Right lobe of liver (tissue), 4 donors: ENCODE data around the gene DPP6.

Experiments used
- POLR2A ChIP-seq: fragments of 450-650 bp; IDR thresholded peaks from one replicate; pipeline ENCODE4 v1.6.1; 2017; ENCODE audit warnings: antibody characterized with exemption, mild to moderate bottlenecking
- TF ChIP-seq, protein P1 (sequence below), 4 donors: fragments of 200-600 bp in 3 of 4; fragments of 450-650 bp in 1 of 4; IDR thresholded peaks; one replicate each; pipeline versions ENCODE4 v1.5.1 to v1.8.0; 2016 to 2022; ENCODE audit warnings: antibody characterized with exemption in 4 of 4, mild to moderate bottlenecking in 2 of 4
- donor health status: DM: no; HTN: no; CAD: no.
- donor health status: DM: no; HTN: no; CAD: no.
- donor health status: DM: no; HTN: yes; CAD: no.

DNA sequence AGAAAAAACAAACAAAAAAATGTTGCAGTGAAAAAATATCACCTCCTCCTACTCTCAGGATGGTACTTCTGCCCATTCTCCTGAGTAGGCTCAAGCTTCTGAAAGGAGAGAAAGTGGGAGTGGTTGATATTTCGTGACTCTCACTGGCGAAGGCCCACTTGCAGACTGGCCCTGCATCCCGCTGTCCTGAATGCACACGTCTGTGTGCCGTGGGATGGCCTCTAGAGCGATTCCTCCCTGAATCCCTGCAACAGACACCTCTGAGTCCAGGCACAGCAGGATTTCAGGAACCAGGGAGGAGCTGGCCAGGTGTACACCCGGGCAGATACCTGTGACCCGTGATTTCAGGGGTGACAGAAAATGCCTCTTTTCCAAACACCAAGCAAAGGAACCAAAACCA lies 319.2 kb downstream of the DPP6 start:
- TF ChIP-seq, protein P1, sequence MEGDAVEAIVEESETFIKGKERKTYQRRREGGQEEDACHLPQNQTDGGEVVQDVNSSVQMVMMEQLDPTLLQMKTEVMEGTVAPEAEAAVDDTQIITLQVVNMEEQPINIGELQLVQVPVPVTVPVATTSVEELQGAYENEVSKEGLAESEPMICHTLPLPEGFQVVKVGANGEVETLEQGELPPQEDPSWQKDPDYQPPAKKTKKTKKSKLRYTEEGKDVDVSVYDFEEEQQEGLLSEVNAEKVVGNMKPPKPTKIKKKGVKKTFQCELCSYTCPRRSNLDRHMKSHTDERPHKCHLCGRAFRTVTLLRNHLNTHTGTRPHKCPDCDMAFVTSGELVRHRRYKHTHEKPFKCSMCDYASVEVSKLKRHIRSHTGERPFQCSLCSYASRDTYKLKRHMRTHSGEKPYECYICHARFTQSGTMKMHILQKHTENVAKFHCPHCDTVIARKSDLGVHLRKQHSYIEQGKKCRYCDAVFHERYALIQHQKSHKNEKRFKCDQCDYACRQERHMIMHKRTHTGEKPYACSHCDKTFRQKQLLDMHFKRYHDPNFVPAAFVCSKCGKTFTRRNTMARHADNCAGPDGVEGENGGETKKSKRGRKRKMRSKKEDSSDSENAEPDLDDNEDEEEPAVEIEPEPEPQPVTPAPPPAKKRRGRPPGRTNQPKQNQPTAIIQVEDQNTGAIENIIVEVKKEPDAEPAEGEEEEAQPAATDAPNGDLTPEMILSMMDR (IDR thresholded peaks at IDR 0.05) = no peak
- no peak for TF ChIP-seq POLR2A
